Activated T-helper 2 cell treated with anti-CD3 and anti-CD28 coated beads, Interferon-gamma antibody, Interleukin-2, Interleukin-4, amounts not matched to agents 10 μg/mL and 5 μg/mL and 100 μg/mL, durations not matched to agents 14 hours and 24 hours and 36 hours (primary cell): ENCODE measurements around the gene SDK2. TPM values are rescaled to one million over a fixed set of nuclear protein-coding genes. Genes with fewer than 3 reads are reported as not detected.
"Not testable (repeated sequence)": the region's sequence is repeated elsewhere in the genome, so short reads cannot be mapped to it uniquely, and the experiment has no call there.

Source experiments
- DNase-seq: peaks from one replicate; pipeline ENCODE4 v3.0.0; 2021; ENCODE audit warnings: low spot score
- H3K27ac Mint-ChIP-seq: one replicate; pipeline ENCODE4 v1.8.0; 2021; ENCODE audit warnings: mixed read lengths
- H3K27me3 Mint-ChIP-seq: one replicate; pipeline ENCODE4 v1.8.0; 2021; ENCODE audit warnings: low read depth, mixed read lengths
- H3K36me3 Mint-ChIP-seq: one replicate; pipeline ENCODE4 v1.8.0; 2021; ENCODE audit warnings: low read depth, mixed read lengths
- H3K4me1 Mint-ChIP-seq: one replicate; pipeline ENCODE4 v1.8.0; 2021; ENCODE audit warnings: low read depth, mixed read lengths
- H3K4me3 Mint-ChIP-seq: one replicate; pipeline ENCODE4 v1.8.0; 2021; ENCODE audit warnings: low read depth, mild to moderate bottlenecking, moderate library complexity, mixed read lengths
- H3K9me3 Mint-ChIP-seq: one replicate; pipeline ENCODE4 v1.8.0; 2021; ENCODE audit warnings: mixed read lengths
- intact Hi-C: fragments of 100-400 bp; cut with micrococcal nuclease; formaldehyde crosslinking; loops from one replicate; pipeline ENCODE4 v1.15.1; 2023
- total RNA-seq: library from RNA; stranded (reverse); gene quantifications from 2 replicates; pipeline ENCODE4 v1.2.3, GENCODE V29; 2022

Gene SDK2
- total RNA-seq, 1 donor from 2014 or later, result 0.07 TPM

GRCh38 chr17:73379826-73380225 lies 264.4 kb downstream of the SDK2 start:
- DNase-seq, result no peak
- no peaks in the 10 kb centered on the region for H3K36me3 Mint-ChIP-seq
- H3K9me3 Mint-ChIP-seq, result no peaks in the 10 kb centered on the region
- H3K27ac Mint-ChIP-seq, result no peak overlapping the region
- intact Hi-C loops, result no loop called here
- no peak overlapping the region for H3K4me3 Mint-ChIP-seq
- no peaks in the 10 kb centered on the region for H3K4me1 Mint-ChIP-seq
- H3K27me3 Mint-ChIP-seq, result no peaks in the 10 kb centered on the region

GRCh38 chr17:73378974-73379470 lies 265.2 kb downstream of the SDK2 start:
- DNase-seq, result no peak
- Mint-ChIP-seq H3K9me3 (no peaks in the 10 kb centered on the region), H3K4me3 (no peak overlapping the region), H3K36me3 (no peaks in the 10 kb centered on the region), H3K27ac (no peak overlapping the region), H3K4me1 (no peaks in the 10 kb centered on the region), H3K27me3 (no peaks in the 10 kb centered on the region)
- intact Hi-C loops, result no loop called here

GRCh38 chr17:73376636-73377035 lies 267.6 kb downstream of the SDK2 start:
- Mint-ChIP-seq H3K27me3 (peaks cover 1% of the 10 kb centered on the region), H3K36me3 (no peaks in the 10 kb centered on the region), H3K4me1 (no peaks in the 10 kb centered on the region), H3K27ac (no peak overlapping the region), H3K4me3 (no peak overlapping the region), H3K9me3 (no peaks in the 10 kb centered on the region)
- no peak for DNase-seq
- intact Hi-C loops, result no loop called here

GRCh38 chr17:73376152-73376551 lies 268.1 kb downstream of the SDK2 start:
- Mint-ChIP-seq H3K9me3 (no peaks in the 10 kb centered on the region), H3K27me3 (peaks cover 4% of the 10 kb centered on the region), H3K27ac (no peak overlapping the region), H3K36me3 (no peaks in the 10 kb centered on the region), H3K4me3 (no peak overlapping the region), H3K4me1 (no peaks in the 10 kb centered on the region)
- no peak for DNase-seq
- intact Hi-C loops, result no loop called here

GRCh38 chr17:73371836-73372235 lies 272.4 kb downstream of the SDK2 start:
- Mint-ChIP-seq H3K4me3 (no peak overlapping the region), H3K9me3 (no peaks in the 10 kb centered on the region), H3K4me1 (no peaks in the 10 kb centered on the region), H3K36me3 (no peaks in the 10 kb centered on the region), H3K27me3 (peaks cover 9% of the 10 kb centered on the region), H3K27ac (no peak overlapping the region)
- DNase-seq, result no peak
- intact Hi-C loops, result loop anchor here (2.0 to 5.0 kb wide), 2 partner anchors 60 to 645 kb away; partner anchors contain the start of gene CDC42EP4

GRCh38 chr17:73371285-73371684 lies 273.0 kb downstream of the SDK2 start:
- DNase-seq, result no peak
- intact Hi-C loops, result loop anchor here (2.0 to 5.0 kb wide), 2 partner anchors 59 to 644 kb away; partner anchors contain the start of gene CDC42EP4
- Mint-ChIP-seq H3K27ac (no peak overlapping the region), H3K27me3 (peaks cover 9% of the 10 kb centered on the region), H3K4me3 (no peak overlapping the region), H3K36me3 (no peaks in the 10 kb centered on the region), H3K9me3 (no peaks in the 10 kb centered on the region), H3K4me1 (no peaks in the 10 kb centered on the region)

- intact Hi-C loops, result loop anchor here (1.0 to 5.0 kb wide), 5 partner anchors 58 to 813 kb away; partner anchors contain the start of gene CDC42EP4
- H3K9me3 Mint-ChIP-seq, H3K27me3 Mint-ChIP-seq, H3K27ac Mint-ChIP-seq, H3K36me3 Mint-ChIP-seq, H3K4me3 Mint-ChIP-seq, H3K4me1 Mint-ChIP-seq: not testable (repeated sequence)
- DNase-seq, result peak; percentile 64
Observed at GRCh38 chr17:73369817-73370490, 274.3 kb downstream of the SDK2 start.

- intact Hi-C loops, result no loop called here
- no peaks in the 10 kb centered on the region for H3K4me1 Mint-ChIP-seq
- H3K4me3 Mint-ChIP-seq, result no peak overlapping the region
- DNase-seq, result no peak
- peaks cover 9% of the 10 kb centered on the region for H3K27me3 Mint-ChIP-seq
- H3K27ac Mint-ChIP-seq, result no peak overlapping the region
- H3K9me3 Mint-ChIP-seq, result no peaks in the 10 kb centered on the region
- H3K36me3 Mint-ChIP-seq, result no peaks in the 10 kb centered on the region
Observed at GRCh38 chr17:73369111-73369521, 275.1 kb downstream of the SDK2 start.

GRCh38 chr17:73368085-73368631 lies 276.1 kb downstream of the SDK2 start:
- H3K27me3 Mint-ChIP-seq, result peaks cover 9% of the 10 kb centered on the region
- H3K36me3 Mint-ChIP-seq, result no peaks in the 10 kb centered on the region
- DNase-seq, result no peak
- no peak overlapping the region for H3K4me3 Mint-ChIP-seq
- no peaks in the 10 kb centered on the region for H3K4me1 Mint-ChIP-seq
- intact Hi-C loops, result no loop called here
- H3K9me3 Mint-ChIP-seq, result no peaks in the 10 kb centered on the region
- H3K27ac Mint-ChIP-seq, result no peak overlapping the region

GRCh38 chr17:73365906-73366623 lies 278.2 kb downstream of the SDK2 start:
- no peaks in the 10 kb centered on the region for H3K4me1 Mint-ChIP-seq
- H3K27ac Mint-ChIP-seq, result no peak overlapping the region
- peaks cover 3% of the 10 kb centered on the region for H3K27me3 Mint-ChIP-seq
- intact Hi-C loops, result no loop called here
- H3K4me3 Mint-ChIP-seq, result no peak overlapping the region
- no peaks in the 10 kb centered on the region for H3K9me3 Mint-ChIP-seq
- DNase-seq, result no peak
- no peaks in the 10 kb centered on the region for H3K36me3 Mint-ChIP-seq

- intact Hi-C loops, result no loop called here
- Mint-ChIP-seq H3K27me3 (no peaks in the 10 kb centered on the region), H3K9me3 (no peaks in the 10 kb centered on the region), H3K4me3 (no peak overlapping the region), H3K4me1 (no peaks in the 10 kb centered on the region), H3K27ac (no peak overlapping the region), H3K36me3 (no peaks in the 10 kb centered on the region)
- no peak for DNase-seq
Observed at GRCh38 chr17:73365301-73365874, 278.9 kb downstream of the SDK2 start.

- intact Hi-C loops, result no loop called here
- no peaks in the 10 kb centered on the region for H3K9me3 Mint-ChIP-seq
- no peak overlapping the region for H3K4me3 Mint-ChIP-seq
- no peaks in the 10 kb centered on the region for H3K36me3 Mint-ChIP-seq
- H3K27me3 Mint-ChIP-seq, result no peaks in the 10 kb centered on the region
- H3K4me1 Mint-ChIP-seq, result no peaks in the 10 kb centered on the region
- DNase-seq, result no peak
- no peak overlapping the region for H3K27ac Mint-ChIP-seq
Observed at GRCh38 chr17:73364155-73364522, 280.1 kb downstream of the SDK2 start.
